GM12892 (cell line): Measurements from ENCODE around the gene DLGAP1.

Experiments used
- POLR2A ChIP-seq: IDR thresholded peaks from 2 replicates; pipeline ENCODE4 v1.6.1; 2011; ENCODE audit warnings: low read depth, low read length, control low read depth
- POLR2AphosphoS5 ChIP-seq: IDR thresholded peaks from 2 replicates; pipeline ENCODE4 v1.6.1; 2011; ENCODE audit warnings: low read depth, low read length, control low read depth
- TAF1 ChIP-seq: IDR thresholded peaks from 2 replicates; pipeline ENCODE4 v1.6.1; 2011; ENCODE audit warnings: low read depth, mild to moderate bottlenecking, control low read depth, low read length, borderline replicate concordance

GRCh38 chr18:3948958-3949357 lies 506.1 kb downstream of the DLGAP1 start:
- no peak for TF ChIP-seq POLR2AphosphoS5
- TF ChIP-seq POLR2A, result no peak
- TF ChIP-seq TAF1, result no peak
